ENCODE data around the gene LIMK1. TPM values are rescaled to one million over a fixed set of nuclear protein-coding genes. Genes with fewer than 3 reads are reported as not detected.

Gene LIMK1
- total and polyA plus RNA-seq, 2 of the 13 experiments (the other 11 are each of a cell fraction or from before 2014, with no cell fraction given): 8.9 to 18.8 TPM

- TF ChIP-seq ETV5 (CRISPR knock-in tag; IDR thresholded peaks at IDR 0.05; ENCODE audit: borderline replicate concordance) (peak; percentile 16; the same call in 1 of the 2 replicates), HOXD1 (CRISPR knock-in tag; IDR thresholded peaks at IDR 0.05) (peak; percentile 25; the same call in 1 of the 2 replicates), RXRB (CRISPR knock-in tag; IDR thresholded peaks at IDR 0.05; ENCODE audit: borderline replicate concordance) (peak; percentile 71; the same call in 1 of the 2 replicates), CEBPG (CRISPR knock-in tag; IDR thresholded peaks at IDR 0.05) (peak; percentile 56), PAXIP1 (CRISPR knock-in tag; conservative IDR thresholded peaks at IDR 0.05) (peak; percentile 34; the same call in 1 of the 2 replicates), MAFG (CRISPR knock-in tag; IDR thresholded peaks at IDR 0.05) (no peak), HMGA1 (CRISPR knock-in tag; conservative IDR thresholded peaks at IDR 0.05) (no peak), ZNF678 (CRISPR knock-in tag; IDR thresholded peaks at IDR 0.05) (no peak), PPARG (CRISPR knock-in tag; conservative IDR thresholded peaks at IDR 0.05) (peak; percentile 88)
Observed at GRCh38 chr7:74155810-74156395, 72.3 kb downstream of the LIMK1 start (continued).

- Histone ChIP-seq H3K9ac (ENCODE audit: insufficient read depth, low read depth, low read length) (no peak overlapping the region), H3K4me1 (ENCODE audit: insufficient read depth, low read length) (peaks cover 20% of the 10 kb centered on the region), H3K27ac (ENCODE audit: extremely low read length, insufficient read depth, low read length) (no peak overlapping the region), H3K36me3 (replicated peaks in 1 of 2; ENCODE audit: control insufficient read depth in 1 of 2, insufficient read depth in 2 of 2, low read length in 2 of 2) (no peaks in the 10 kb centered on the region), H3K4me2 (ENCODE audit: low read depth, low read length) (no peak overlapping the region), H3K27me3 (ENCODE audit: control insufficient read depth in 1 of 2, insufficient read depth in 2 of 2, low read length in 2 of 2) (no peaks in the 10 kb centered on the region), H2AFZ (ENCODE audit: low read length) (no peak overlapping the region), H3K79me2 (ENCODE audit: insufficient read depth, low read length) (no peaks in the 10 kb centered on the region), H3K4me3 (replicated peaks in 1 of 3; ENCODE audit: insufficient read depth in 1 of 3, low read depth in 2 of 3, low read length in 3 of 3) (no peak overlapping the region), H4K20me1 (ENCODE audit: insufficient read depth, low read length) (no peaks in the 10 kb centered on the region; the same call in 1 of the 2 replicates), H3K9me3 (ENCODE audit: low read length) (no peaks in the 10 kb centered on the region)
- FAIRE-seq: no peak
- POLR2A ChIA-PET: no interaction called here
- ATAC-seq: no peak
- no peak for DNase-seq (ENCODE audit: low spot score)
- in situ Hi-C loops (cut with HindIII; ENCODE audit: extremely low pct_ligation_motif_present, low pct_unique_long_range_greater_than_20kb): no loop called here
- no TSS peak for BruUV-seq (replicated peaks)
- CTCF ChIA-PET (ENCODE audit: low intra/inter-chr PET ratio, low total read pairs): no interaction called here
- 63% methylated on average over 9 of the region's 9 CpGs for WGBS (ENCODE audit: low lambda C conversion rate)
- no peak for TF ChIP-seq ZSCAN5A (CRISPR knock-in tag; IDR thresholded peaks at IDR 0.05; ENCODE audit: borderline replicate concordance)
- no peak for TF ChIP-seq SNRNP70 (IDR thresholded peaks at IDR 0.05; ENCODE audit: low read depth, low read length)
- no peak for TF ChIP-seq MIER3 (CRISPR knock-in tag; IDR thresholded peaks at IDR 0.05; ENCODE audit: borderline replicate concordance)
- no peak for TF ChIP-seq PITX1 (CRISPR knock-in tag; IDR thresholded peaks at IDR 0.05)
- no peak for TF ChIP-seq MED8 (CRISPR knock-in tag; IDR thresholded peaks at IDR 0.05; ENCODE audit: insufficient replicate concordance)
- intact Hi-C loops (cut with micrococcal nuclease; ENCODE audit: unreplicated experiment): no loop called here
Observed at GRCh38 chr7:74157605-74158004, 74.0 kb downstream of the LIMK1 start.

All from HepG2 (cell line).